Thoracic aorta (tissue), 2 donors: Measurements from ENCODE around the gene KRTAP10-2. TPM values are rescaled to one million over a fixed set of nuclear protein-coding genes. Genes with fewer than 3 reads are reported as not detected.

Experiments
- ATAC-seq: fragments of 150-250 bp; one replicate; pipeline ENCODE4 v1.8.0; 2017; ENCODE audit warnings: low read depth; ENCODE audit not compliant: insufficient number of reproducible peaks, low FRiP score
- DNase-seq: peaks from one replicate; pipeline ENCODE4 v3.0.0-alpha.2; 2020; ENCODE audit warnings: low spot score
- H3K27ac ChIP-seq, 2 donors: fragments of 200-600 bp; sonication (generic); 1 replicate in 1 of 2; 2 replicates in 1 of 2; pipeline ENCODE4 v1.5.1; 2016; ENCODE audit warnings: mild to moderate bottlenecking in 2 of 2, moderate library complexity in 2 of 2
- H3K27me3 ChIP-seq: fragments of 200-600 bp; sonication (generic); replicated peaks from 2 replicates; pipeline ENCODE4 v1.6.0; 2016; ENCODE audit warnings: mild to moderate bottlenecking; ENCODE audit not compliant: insufficient read depth
- H3K36me3 ChIP-seq: fragments of 200-600 bp; sonication (generic); one replicate; pipeline ENCODE4 v1.5.1; 2016
- H3K4me1 ChIP-seq, 2 donors: fragments of 200-600 bp; sonication (generic); 1 replicate in 1 of 2; 2 replicates in 1 of 2; pipeline versions ENCODE4 v1.5.1 to v1.6.0; 2016; ENCODE audit warnings: low read depth in 2 of 2, mild to moderate bottlenecking in 1 of 2; ENCODE audit not compliant: control insufficient read depth in 1 of 2
- H3K4me3 ChIP-seq: fragments of 200-600 bp; sonication (generic); 2 replicates; pipeline ENCODE4 v1.5.1; 2016; ENCODE audit warnings: mild to moderate bottlenecking
- H3K9me3 ChIP-seq: fragments of 200-600 bp; sonication (generic); 2 replicates; pipeline ENCODE4 v1.5.1; 2016
- CTCF ChIP-seq: fragments of 200-600 bp; sonication (generic); IDR thresholded peaks from one replicate; pipeline ENCODE4 v1.5.1; 2019; ENCODE audit warnings: antibody characterized with exemption
- total RNA-seq, 2 donors: library from RNA; depleted of rRNA; stranded (reverse); fragments of >200 nt; gene quantifications; one replicate each; pipeline versions ENCODE4 v1.1.0 to v1.2.3, GENCODE V29; 2016

KRTAP10-2 gene
- total RNA-seq, 2 donors from 2014 or later: not detected

GRCh38 chr21:44568261-44568660 is 17.0 kb upstream of the KRTAP10-2 start:
- no peak for ATAC-seq
- no peaks in the 10 kb centered on the region for H3K27me3 ChIP-seq

GRCh38 chr21:44567481-44568171 is 16.3 kb upstream of the KRTAP10-2 start:
- no peak for ATAC-seq
- Histone ChIP-seq H3K4me3 (no peak overlapping the region), H3K4me1 (no peaks in the 10 kb centered on the region), H3K9me3 (peaks cover 2% of the 10 kb centered on the region), H3K36me3 (no peaks in the 10 kb centered on the region), H3K27ac (no peak overlapping the region), H3K27me3 (no peaks in the 10 kb centered on the region)
- DNase-seq: no peak
- TF ChIP-seq CTCF: no peak

More at GRCh38 chr21:44568261-44568660, 17.0 kb upstream of the KRTAP10-2 start:
- TF ChIP-seq CTCF: no peak
- no peaks in the 10 kb centered on the region for H3K9me3 ChIP-seq
- H3K4me1 ChIP-seq: no peaks in the 10 kb centered on the region
- H3K36me3 ChIP-seq: no peaks in the 10 kb centered on the region
- H3K27ac ChIP-seq: no peak overlapping the region
- H3K4me3 ChIP-seq: no peak overlapping the region
- DNase-seq: no peak

GRCh38 chr21:44566403-44566802 is 15.1 kb upstream of the KRTAP10-2 start:
- no peak for ATAC-seq
- no peak for TF ChIP-seq CTCF
- no peaks in the 10 kb centered on the region for H3K4me1 ChIP-seq

GRCh38 chr21:44564886-44565598 is 13.7 kb upstream of the KRTAP10-2 start:
- Histone ChIP-seq H3K36me3 (no peaks in the 10 kb centered on the region), H3K27ac (no peak overlapping the region), H3K4me3 (no peak overlapping the region), H3K27me3 (no peaks in the 10 kb centered on the region), H3K9me3 (peaks cover 5% of the 10 kb centered on the region), H3K4me1 (no peaks in the 10 kb centered on the region)
- no peak for ATAC-seq
- TF ChIP-seq CTCF: no peak
- no peak for DNase-seq

More at GRCh38 chr21:44566403-44566802, 15.1 kb upstream of the KRTAP10-2 start:
- H3K4me3 ChIP-seq: no peak overlapping the region
- H3K9me3 ChIP-seq: peaks cover 5% of the 10 kb centered on the region
- H3K27ac ChIP-seq: no peak overlapping the region
- H3K27me3 ChIP-seq: no peaks in the 10 kb centered on the region
- no peak for DNase-seq
- no peaks in the 10 kb centered on the region for H3K36me3 ChIP-seq

- H3K27me3 ChIP-seq: no peaks in the 10 kb centered on the region
- TF ChIP-seq CTCF: no peak
- H3K4me3 ChIP-seq: no peak overlapping the region
- H3K9me3 ChIP-seq: peaks cover 5% of the 10 kb centered on the region
- DNase-seq: no peak
- H3K36me3 ChIP-seq: no peaks in the 10 kb centered on the region
- no peaks in the 10 kb centered on the region for H3K4me1 ChIP-seq
- no peak for ATAC-seq
- H3K27ac ChIP-seq: no peak overlapping the region
Observed at GRCh38 chr21:44564099-44564498, 12.8 kb upstream of the KRTAP10-2 start.
